Measurements from ENCODE around the gene MC1R. TPM values are rescaled to one million over a fixed set of nuclear protein-coding genes. Genes with fewer than 3 reads are reported as not detected.
"Not testable (repeated sequence)": the region's sequence is repeated elsewhere in the genome, so short reads cannot be mapped to it uniquely, and the experiment has no call there.

MC1R gene
- total RNA-seq, 2 experiments from 2014 or later = 6.7 to 6.9 TPM

GRCh38 chr16:89873972-89874689 lies 44.5 kb upstream of the MC1R start:
- Histone ChIP-seq H3K9me3 (ENCODE audit: control insufficient read depth in 1 of 2, insufficient read depth in 1 of 2, low read length in 2 of 2) (peaks cover 0 to 16% of the 10 kb centered on the region in 2 experiments), H3K36me3 (ENCODE audit: insufficient read depth, low read length) (peaks cover 33% of the 10 kb centered on the region), H3K4me3 (ENCODE audit: low read length) (peak overlapping the region; percentile 98), H3K27ac (ENCODE audit: low read depth in 1 of 2, low read length in 2 of 2) (peak overlapping the region; percentile 99 to 100), H3K4me1 (ENCODE audit: insufficient read depth, low read length) (peaks cover 23% of the 10 kb centered on the region), H3K27me3 (ENCODE audit: control insufficient read depth in 1 of 2, insufficient read depth in 2 of 2, low read length in 2 of 2) (no peaks in the 10 kb centered on the region)
- Mint-ChIP-seq H3K27ac (peak overlapping the region; percentile 79), H3K36me3 (ENCODE audit: low read depth) (peaks cover 44% of the 10 kb centered on the region), H3K4me3 (peak overlapping the region; percentile 87), H3K27me3 (no peaks in the 10 kb centered on the region), H3K9me3 (peaks cover 2% of the 10 kb centered on the region), H3K4me1 (ENCODE audit: low read depth) (peaks cover 14% of the 10 kb centered on the region)
- ChIA-PET POLR2A (interaction anchor here (0.6 to 4.8 kb wide), 28 partner anchors 12 to 1071 kb away, joined by 3 to 104 read pairs (median 5); partner anchors contain the start of genes CDK10, CHMP1A, FANCA and SPATA2L), CTCF (interaction anchor here (0.6 to 5.8 kb wide), 3 partner anchors 13 to 174 kb away, joined by 4 to 38 read pairs (median 13); no protein-coding TSS in a partner anchor)
- no peak for TF ChIP-seq CTCF (IDR thresholded peaks at IDR 0.05)
- DNase-seq (peak; percentile 88 to 98 (median 95)), ATAC-seq (ENCODE audit: poor library complexity) (peak; percentile 78)
- intact Hi-C loops (cut with DNase I, micrococcal nuclease) = loop anchor here (1.0 to 5.0 kb wide), 6 partner anchors 57 to 627 kb away; partner anchors contain the start of genes SPATA2L (in 2 of the 2), ANKRD11 (in 1 of the 2), DBNDD1 (in 1 of the 2) and FANCA (in 1 of the 2)

GRCh38 chr16:89879123-89879522 lies 39.5 kb upstream of the MC1R start:
- Histone ChIP-seq H3K36me3 (ENCODE audit: insufficient read depth, low read length) (peaks cover 74% of the 10 kb centered on the region), H3K9me3 (ENCODE audit: control insufficient read depth in 1 of 2, insufficient read depth in 1 of 2, low read length in 2 of 2) (peaks cover 0 to 14% of the 10 kb centered on the region in 2 experiments)
- H3K4me1 ChIP-seq (ENCODE audit: insufficient read depth, low read length); ATAC-seq (ENCODE audit: poor library complexity); intact Hi-C loops (cut with DNase I, micrococcal nuclease); H3K27ac ChIP-seq (ENCODE audit: low read depth in 1 of 2, low read length in 2 of 2); H3K27ac Mint-ChIP-seq; H3K9me3 Mint-ChIP-seq; H3K4me3 Mint-ChIP-seq; POLR2A ChIA-PET; H3K27me3 Mint-ChIP-seq; H3K27me3 ChIP-seq (ENCODE audit: control insufficient read depth in 1 of 2, insufficient read depth in 2 of 2, low read length in 2 of 2); H3K4me3 ChIP-seq (ENCODE audit: low read length): not testable (repeated sequence)
- CTCF ChIA-PET = interaction anchor here (1.1 kb wide), 1 partner anchor 31 kb away, joined by 3 read pairs; no protein-coding TSS in a partner anchor
- DNase-seq = peak in 1 of 14 experiments; percentile 19
- peaks cover 70% of the 10 kb centered on the region for H3K36me3 Mint-ChIP-seq (ENCODE audit: low read depth)
- peaks cover 13% of the 10 kb centered on the region for H3K4me1 Mint-ChIP-seq (ENCODE audit: low read depth)

- Mint-ChIP-seq H3K27me3 (no peaks in the 10 kb centered on the region), H3K27ac (peak overlapping the region; percentile 28), H3K36me3 (ENCODE audit: low read depth) (peaks cover 70% of the 10 kb centered on the region), H3K4me3 (no peak overlapping the region), H3K9me3 (no peaks in the 10 kb centered on the region), H3K4me1 (ENCODE audit: low read depth) (peaks cover 7% of the 10 kb centered on the region)
- POLR2A ChIA-PET = no interaction called here
- DNase-seq = no peak
- CTCF ChIA-PET = interaction anchor here (1.2 kb wide), 1 partner anchor 20 kb away, joined by 3 read pairs; no protein-coding TSS in a partner anchor
- no peak for TF ChIP-seq CTCF (IDR thresholded peaks at IDR 0.05)
- Histone ChIP-seq H3K4me3 (ENCODE audit: low read length) (no peak overlapping the region), H3K4me1 (ENCODE audit: insufficient read depth, low read length) (no peaks in the 10 kb centered on the region), H3K36me3 (ENCODE audit: insufficient read depth, low read length) (peaks cover 80% of the 10 kb centered on the region), H3K9me3 (ENCODE audit: control insufficient read depth in 1 of 2, insufficient read depth in 1 of 2, low read length in 2 of 2) (peaks cover 0 to 1% of the 10 kb centered on the region in 2 experiments), H3K27ac (ENCODE audit: low read depth in 1 of 2, low read length in 2 of 2) (no peak overlapping the region), H3K27me3 (ENCODE audit: control insufficient read depth in 1 of 2, insufficient read depth in 2 of 2, low read length in 2 of 2) (no peaks in the 10 kb centered on the region)
- intact Hi-C loops (cut with DNase I, micrococcal nuclease) = no loop called here
- ATAC-seq (ENCODE audit: poor library complexity) = no peak
Observed at GRCh38 chr16:89880477-89881367, 37.9 kb upstream of the MC1R start.
